Neural crest cell (in vitro differentiated cells): Measurements from ENCODE around the gene ADCY9. TPM values are rescaled to one million over a fixed set of nuclear protein-coding genes. Genes with fewer than 3 reads are reported as not detected.

Experiments
- DNase-seq: peaks from one replicate; pipeline ENCODE4 v3.0.0; 2021; ENCODE audit warnings: low read depth, mixed read lengths, low spot score
- H3K27ac Mint-ChIP-seq: one replicate; pipeline ENCODE4 v1.8.0; 2021; ENCODE audit warnings: mild to moderate bottlenecking, mixed read lengths; ENCODE audit not compliant: unreplicated experiment
- H3K27me3 Mint-ChIP-seq: 2 replicates; pipeline ENCODE4 v1.8.0; 2021; ENCODE audit warnings: low read depth, mild to moderate bottlenecking, mixed read lengths
- H3K36me3 Mint-ChIP-seq: 2 replicates; pipeline ENCODE4 v1.8.0; 2021; ENCODE audit warnings: low read depth, mild to moderate bottlenecking, mixed read lengths
- H3K4me1 Mint-ChIP-seq: 2 replicates; pipeline ENCODE4 v1.8.0; 2021; ENCODE audit warnings: mixed read lengths
- H3K4me3 Mint-ChIP-seq: one replicate; pipeline ENCODE4 v1.8.0; 2021; ENCODE audit warnings: mild to moderate bottlenecking, mixed read lengths
- H3K9me3 Mint-ChIP-seq: 2 replicates; pipeline ENCODE4 v1.8.0; 2021; ENCODE audit warnings: mixed read lengths
- CTCF ChIP-seq: fragments of 200-600 bp; sonication (generic); conservative IDR thresholded peaks from 2 replicates; pipeline ENCODE4 v1.5.0; 2021; ENCODE audit warnings: antibody characterized with exemption, mild to moderate bottlenecking
- total RNA-seq: library from RNA; stranded (reverse); gene quantifications from 2 replicates; pipeline ENCODE4 v1.2.1, GENCODE V29; 2021

Gene ADCY9
- total RNA-seq, 1 donor from 2014 or later: 11.6 TPM

- Mint-ChIP-seq H3K27ac (no peak overlapping the region), H3K4me3 (no peak overlapping the region), H3K36me3 (no peaks in the 10 kb centered on the region), H3K27me3 (peaks cover 8% of the 10 kb centered on the region), H3K9me3 (no peaks in the 10 kb centered on the region), H3K4me1 (peaks cover 6% of the 10 kb centered on the region)
- DNase-seq: no peak
- no peak for TF ChIP-seq CTCF
These were observed 25.8 kb downstream of the ADCY9 start for GRCh38 chr16:4090351-4090851.

GRCh38 chr16:4089811-4090301 is 26.4 kb downstream of the ADCY9 start:
- no peak for TF ChIP-seq CTCF
- no peak for DNase-seq
- Mint-ChIP-seq H3K36me3 (no peaks in the 10 kb centered on the region), H3K27me3 (peaks cover 11% of the 10 kb centered on the region), H3K4me3 (no peak overlapping the region), H3K27ac (no peak overlapping the region), H3K4me1 (peaks cover 6% of the 10 kb centered on the region), H3K9me3 (no peaks in the 10 kb centered on the region)

DNA sequence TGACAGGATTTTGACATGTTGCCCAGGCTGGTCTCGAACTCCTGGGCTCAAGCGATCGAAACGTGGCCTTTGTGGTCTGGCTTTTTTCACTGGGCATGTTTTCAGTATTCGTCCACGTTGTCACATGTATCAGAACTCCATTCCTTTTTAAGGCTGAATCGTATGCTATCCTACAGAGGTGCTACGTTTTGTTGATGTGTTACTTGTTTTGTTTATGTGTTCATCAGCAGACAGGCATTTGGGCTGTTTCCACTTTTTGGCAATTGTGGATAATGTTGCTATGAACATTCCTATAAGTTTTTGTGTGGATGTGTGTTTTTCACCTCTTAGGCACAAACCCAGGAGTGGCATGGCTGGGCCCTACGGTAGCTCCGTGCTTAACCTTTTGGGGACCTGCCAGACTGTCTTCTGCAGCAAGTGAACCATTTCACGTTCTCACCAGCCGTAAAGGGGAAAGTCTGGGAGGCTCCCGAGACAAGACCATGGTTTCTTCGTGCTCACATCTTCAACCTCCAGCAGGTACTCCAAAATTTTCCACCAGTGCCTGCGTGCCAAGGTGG is 26.9 kb downstream of the ADCY9 start:
- no peak for DNase-seq
- Mint-ChIP-seq H3K27ac (no peak overlapping the region), H3K4me3 (no peak overlapping the region), H3K27me3 (peaks cover 11% of the 10 kb centered on the region), H3K9me3 (no peaks in the 10 kb centered on the region), H3K4me1 (peaks cover 1% of the 10 kb centered on the region), H3K36me3 (no peaks in the 10 kb centered on the region)
- no peak for TF ChIP-seq CTCF

DNA sequence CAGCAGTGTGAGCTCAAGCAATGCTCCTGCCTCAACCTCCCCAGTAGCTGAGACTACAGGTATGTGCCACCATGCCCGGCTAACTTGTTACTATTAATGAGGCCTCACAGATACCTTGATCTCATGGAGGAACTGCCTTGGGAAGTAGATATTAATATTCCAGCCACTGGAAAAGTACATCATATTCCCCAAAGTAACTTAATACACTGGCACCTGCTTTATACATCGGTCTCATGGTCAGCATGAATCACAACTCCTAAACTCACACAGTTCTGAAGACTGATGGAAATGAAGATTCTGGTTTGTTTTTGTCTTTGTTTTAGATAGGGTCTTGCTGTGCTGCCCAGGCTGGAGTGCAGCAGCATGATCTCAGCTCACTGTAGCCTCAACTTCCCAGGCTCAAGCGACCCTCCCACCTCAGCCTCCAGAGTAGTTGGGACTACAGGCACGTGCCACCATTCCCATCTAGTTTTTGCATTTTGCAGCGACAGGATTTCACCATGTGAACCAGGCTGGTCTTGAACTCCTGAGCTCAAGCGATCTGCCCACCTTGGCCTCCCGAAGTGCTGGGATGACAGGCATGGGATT is 28.2 kb downstream of the ADCY9 start:
- no peak for DNase-seq
- H3K27me3 Mint-ChIP-seq: peaks cover 11% of the 10 kb centered on the region
- peaks cover 4% of the 10 kb centered on the region for H3K9me3 Mint-ChIP-seq
- no peak for TF ChIP-seq CTCF
- no peaks in the 10 kb centered on the region for H3K4me1 Mint-ChIP-seq
- peaks cover 3% of the 10 kb centered on the region for H3K36me3 Mint-ChIP-seq
- no peak overlapping the region for H3K27ac Mint-ChIP-seq
- H3K4me3 Mint-ChIP-seq: no peak overlapping the region

DNA sequence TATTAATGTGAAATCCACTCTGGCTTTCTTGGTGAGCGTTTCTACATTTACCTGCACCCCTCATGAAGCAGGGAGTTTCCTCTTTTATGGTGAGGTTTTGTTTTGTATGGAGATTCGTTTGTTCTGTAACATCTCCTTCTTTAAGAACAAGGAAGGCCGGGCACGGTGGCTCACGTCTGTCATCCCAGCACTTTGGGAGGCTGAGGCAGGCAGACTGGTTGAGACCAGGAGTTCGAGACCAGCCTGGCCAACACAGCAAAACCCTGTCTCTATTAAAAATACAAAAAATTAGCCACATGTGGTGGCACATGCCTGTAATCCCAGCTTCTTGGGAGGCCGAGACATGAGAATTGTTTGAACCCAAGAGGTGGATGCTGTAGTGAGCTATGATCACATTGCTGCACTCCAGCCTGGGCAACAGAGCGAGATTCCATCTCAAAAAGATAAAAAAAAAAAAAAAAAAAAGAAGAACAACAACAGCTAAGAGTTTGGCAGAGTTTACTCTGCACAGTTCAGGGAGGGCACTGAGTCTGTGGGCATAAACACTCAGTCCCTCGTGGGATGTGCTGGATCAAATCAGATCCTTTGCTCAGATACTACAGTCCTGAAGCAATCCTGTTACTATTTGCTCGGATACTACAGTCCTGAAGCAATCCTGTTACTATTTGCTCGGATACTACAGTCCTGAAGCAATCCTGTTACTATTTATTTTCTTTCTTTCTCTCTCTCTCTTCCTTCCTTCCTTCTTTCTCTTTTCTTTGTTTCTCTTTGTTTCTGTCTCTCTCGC is 28.9 kb downstream of the ADCY9 start:
- no peak for TF ChIP-seq CTCF
- no peak overlapping the region for H3K4me3 Mint-ChIP-seq
- DNase-seq: no peak
- no peaks in the 10 kb centered on the region for H3K4me1 Mint-ChIP-seq
- H3K36me3 Mint-ChIP-seq: peaks cover 3% of the 10 kb centered on the region
- peaks cover 4% of the 10 kb centered on the region for H3K9me3 Mint-ChIP-seq
- H3K27me3 Mint-ChIP-seq: peaks cover 11% of the 10 kb centered on the region
- H3K27ac Mint-ChIP-seq: no peak overlapping the region
